ENCODE measurements around the gene PLET1.

GRCh38 chr11:112210890-112211289 is 49.8 kb downstream of the PLET1 start:
- TF ChIP-seq CTCF (IDR thresholded peaks at IDR 0.05) (no peak), EP300 (IDR thresholded peaks at IDR 0.05) (no peak)

Data from suprapubic skin (tissue), 3 donors.